NOMO-1 treated with dmso at 0.1 percent for 144 hours (cell line): ENCODE results near the gene PEX3.
"Not testable (repeated sequence)": the region's sequence is repeated elsewhere in the genome, so short reads cannot be mapped to it uniquely, and the experiment has no call there.

Experiments used
- DNase-seq: peaks from one replicate; lab custom pipeline; 2025; ENCODE audit not compliant: unreplicated experiment; lab: John Stamatoyannopoulos, UW

The PEX3 gene

DNA sequence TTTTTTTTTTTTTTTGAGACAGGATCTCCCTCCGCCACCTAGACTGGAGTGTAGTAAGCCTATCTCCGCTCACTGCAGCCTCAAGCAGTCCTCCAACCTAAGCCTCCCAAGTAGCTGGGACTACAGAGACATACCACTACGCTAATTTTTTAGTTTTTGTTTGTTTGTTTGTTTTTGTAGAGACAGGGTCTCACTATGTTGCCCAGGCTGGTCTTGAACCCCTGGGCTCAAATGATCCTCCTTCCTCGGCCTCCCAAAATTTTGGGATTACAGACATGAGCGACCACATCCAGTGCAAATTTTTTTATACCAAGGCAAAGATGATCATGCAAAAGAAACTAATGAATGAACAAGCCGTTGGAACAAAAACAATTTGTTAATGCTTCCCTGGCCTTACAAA lies 55.6 kb downstream of the PEX3 start:
- no peak for DNase-seq

DNA sequence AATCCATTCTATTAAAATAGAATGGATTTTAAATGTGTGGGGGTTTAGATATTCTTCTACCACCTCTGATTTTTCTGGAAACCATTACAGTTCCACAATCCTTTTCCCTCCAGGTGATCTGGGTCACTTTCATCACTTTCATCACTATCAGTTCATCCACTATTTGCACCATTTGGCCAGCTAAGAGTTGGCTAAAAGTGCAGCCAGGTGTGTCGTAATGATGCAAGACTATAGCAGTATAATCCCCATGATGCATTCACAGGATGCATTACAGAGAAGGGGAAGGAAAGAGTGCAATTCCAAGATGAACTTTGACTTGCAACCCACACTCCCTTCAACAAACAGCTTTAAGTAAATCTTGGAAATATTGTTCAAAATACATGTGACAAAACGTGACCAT lies 56.0 kb downstream of the PEX3 start:
- DNase-seq, result no peak

DNA sequence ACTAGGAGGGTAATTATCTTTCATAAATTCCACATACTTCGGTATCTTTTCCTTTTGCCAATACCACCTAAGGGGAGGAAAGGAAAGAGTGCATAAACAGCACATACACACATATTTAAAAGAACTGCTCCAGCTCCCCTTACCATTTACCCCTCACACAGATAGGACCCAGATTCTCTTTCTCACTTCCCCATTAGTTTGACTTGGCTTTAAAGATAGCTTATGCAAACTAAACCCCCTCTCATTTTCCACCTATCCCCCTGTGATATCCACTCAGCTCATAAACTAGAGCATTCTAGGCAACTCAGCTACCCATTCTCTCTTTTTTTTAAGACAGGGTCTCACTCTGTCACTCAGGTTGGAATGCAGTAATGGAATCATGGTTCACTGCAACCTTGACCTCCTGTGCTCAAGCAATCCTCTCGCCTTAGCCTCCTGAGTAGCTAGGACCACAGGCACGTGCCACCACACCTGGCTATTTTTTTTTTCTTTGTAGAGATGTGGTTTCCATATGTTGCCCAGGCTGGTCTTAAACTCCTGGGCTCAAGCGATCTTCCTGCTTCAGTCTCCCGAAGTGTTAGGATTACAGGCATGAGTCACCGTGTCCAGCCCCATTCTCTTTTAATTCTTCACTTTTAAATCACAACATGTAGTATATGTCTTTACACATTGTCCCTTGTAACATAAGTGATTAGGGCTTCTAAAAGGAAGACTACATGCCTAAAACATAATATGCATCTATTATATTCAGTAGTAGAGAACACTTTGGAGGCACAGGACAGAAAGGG lies 56.9 kb downstream of the PEX3 start:
- DNase-seq, result no peak

DNA sequence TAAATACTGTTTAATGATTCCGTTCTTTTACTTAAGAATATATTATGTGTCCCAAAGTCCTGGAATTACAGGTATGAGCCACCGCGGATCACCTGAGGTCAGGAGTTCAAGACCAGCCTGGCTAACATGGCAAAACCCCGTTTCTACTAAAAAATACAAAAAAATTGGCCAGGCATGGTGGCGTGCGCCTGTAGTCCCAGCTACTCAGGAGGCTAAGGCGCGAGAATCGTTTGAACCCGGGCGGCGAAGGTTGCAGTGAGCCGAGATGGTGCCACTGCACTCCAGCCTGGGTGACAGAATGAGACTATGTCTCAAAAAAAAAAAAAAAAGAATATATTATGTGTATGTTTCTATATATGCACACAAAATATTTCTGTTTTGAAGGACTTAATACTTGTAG lies 59.7 kb downstream of the PEX3 start:
- DNase-seq, result not testable (repeated sequence)

DNA sequence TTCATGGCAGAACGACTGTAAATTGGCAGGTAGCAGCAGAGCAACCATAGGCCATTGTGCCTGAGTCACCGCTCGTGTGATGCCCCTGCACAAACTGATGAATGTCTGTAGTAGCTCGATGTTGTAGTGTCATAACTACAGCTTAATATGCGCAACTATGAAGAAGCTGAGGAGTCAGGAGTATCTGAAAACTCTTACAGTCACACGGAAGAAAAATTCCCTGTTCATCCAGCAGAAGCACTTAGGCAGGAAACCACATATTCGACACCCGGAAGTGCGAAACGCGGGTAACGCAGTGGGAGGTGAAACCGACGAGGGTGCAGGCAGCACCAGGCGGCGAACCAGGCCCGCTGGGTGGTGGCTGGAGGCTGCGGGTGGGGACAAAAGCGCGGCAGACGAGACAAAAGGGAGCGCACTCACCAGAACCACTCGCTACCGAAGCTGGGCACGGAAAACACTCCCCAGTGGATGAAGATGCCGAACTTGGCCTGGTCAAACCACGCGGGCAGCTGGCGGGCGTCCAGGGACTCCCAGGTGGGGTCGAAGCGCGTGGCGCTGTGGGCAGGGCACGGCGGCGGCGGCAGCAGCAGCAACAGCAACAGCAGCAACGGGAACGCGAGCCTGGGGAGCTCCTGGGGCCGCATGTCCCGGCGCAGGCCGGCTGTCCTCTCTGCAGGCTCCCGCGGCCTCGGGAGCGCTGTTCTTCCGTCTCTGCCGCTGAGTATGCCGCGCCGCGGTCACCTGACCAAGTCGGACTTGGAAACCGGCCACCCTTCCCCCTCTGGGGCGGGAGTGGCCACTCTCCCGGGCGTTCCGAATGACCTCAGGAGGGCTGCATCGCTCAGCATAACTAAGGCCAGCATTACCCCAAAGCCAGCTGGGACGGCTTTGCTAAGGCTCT lies 60.6 kb downstream of the PEX3 start, which contains the start of gene FUCA2:
Gene FUCA2, minus strand, starts transcription at position 730 of the 901 bp plus-strand sequence. Its CDS starts 86 bp downstream, at position 644.
- DNase-seq, result peak; percentile 53

DNA sequence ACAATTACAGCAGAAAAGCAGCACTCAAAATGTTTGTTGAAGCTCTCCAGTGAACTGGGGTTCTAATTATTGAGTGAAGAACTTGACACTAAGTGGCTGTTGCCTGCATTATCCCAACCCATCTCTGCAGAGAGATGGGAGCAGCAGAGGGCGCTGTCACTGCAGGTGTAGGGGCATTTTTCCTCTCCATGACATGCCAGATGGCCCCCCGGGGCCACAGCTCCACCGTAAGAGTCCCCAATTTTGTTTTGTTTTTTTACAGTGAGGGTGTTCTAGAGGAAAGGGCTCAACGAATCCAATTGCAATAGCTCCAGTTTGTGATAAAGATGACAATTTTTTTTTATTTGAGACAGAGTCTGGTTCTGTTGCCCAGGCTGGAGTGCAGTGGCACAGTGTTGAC lies 62.8 kb downstream of the PEX3 start:
- peak; percentile 6 for DNase-seq

DNA sequence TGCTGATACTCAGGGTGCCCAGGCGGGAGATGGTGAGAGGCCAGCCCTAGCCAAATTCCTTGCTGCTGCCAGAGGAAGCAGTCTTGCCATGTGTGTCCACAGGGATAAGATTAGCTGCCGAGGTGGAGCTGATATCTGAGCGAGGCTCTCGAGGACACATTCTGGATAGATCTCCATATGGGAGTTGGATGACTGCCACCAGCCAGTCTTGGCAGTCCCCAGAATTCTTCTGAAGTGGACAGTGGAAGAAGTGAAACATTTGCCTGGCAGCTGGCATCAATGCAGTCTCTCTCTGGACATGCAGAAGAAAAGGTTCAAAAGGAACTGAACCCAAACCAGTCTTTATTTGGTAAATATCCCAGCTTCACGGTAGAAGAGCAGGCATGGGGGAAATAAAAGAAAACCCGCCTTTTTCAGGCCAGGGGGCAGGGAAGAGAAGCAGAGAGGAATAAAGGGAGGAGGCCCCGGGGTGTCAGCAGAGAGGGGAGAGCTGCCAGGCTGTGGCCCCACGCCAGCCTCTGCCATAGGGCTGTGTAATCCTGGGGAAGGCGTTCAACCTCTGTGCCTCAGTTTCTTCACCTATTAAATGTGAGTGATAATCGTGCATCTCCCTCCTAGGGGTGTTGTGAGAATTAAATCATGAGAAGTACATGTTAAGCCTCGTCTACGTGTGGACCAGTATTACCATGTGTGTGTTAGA lies 64.6 kb downstream of the PEX3 start:
- no peak for DNase-seq

DNA sequence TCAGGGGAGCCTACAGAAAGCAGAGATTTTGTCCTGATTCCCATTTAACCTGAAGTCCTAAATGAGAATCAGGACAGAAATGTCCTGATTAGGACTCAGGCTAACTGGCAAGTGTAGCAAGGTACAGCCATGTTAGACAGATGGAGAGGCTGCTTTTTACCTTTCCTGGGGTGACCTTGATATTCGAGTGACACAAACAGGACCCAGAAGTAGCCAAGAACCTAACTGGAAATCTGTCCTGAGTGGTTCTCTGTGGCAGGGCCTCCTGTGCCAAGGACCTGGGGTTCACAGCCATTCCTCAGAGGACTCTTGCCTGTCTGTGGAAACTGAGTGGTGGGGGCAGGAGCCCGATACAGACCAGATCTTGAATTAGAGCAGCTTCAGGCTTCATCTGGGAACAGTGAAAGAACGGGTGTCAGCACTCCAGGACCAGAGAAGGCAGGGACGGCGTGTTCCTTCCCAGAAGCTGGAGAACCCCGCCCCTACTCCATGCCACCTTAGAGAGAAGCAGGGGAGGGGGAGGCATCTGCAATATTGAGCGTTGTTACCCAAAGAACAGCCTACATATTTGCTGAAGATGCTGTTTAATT lies 65.3 kb downstream of the PEX3 start:
- DNase-seq, result no peak

DNA sequence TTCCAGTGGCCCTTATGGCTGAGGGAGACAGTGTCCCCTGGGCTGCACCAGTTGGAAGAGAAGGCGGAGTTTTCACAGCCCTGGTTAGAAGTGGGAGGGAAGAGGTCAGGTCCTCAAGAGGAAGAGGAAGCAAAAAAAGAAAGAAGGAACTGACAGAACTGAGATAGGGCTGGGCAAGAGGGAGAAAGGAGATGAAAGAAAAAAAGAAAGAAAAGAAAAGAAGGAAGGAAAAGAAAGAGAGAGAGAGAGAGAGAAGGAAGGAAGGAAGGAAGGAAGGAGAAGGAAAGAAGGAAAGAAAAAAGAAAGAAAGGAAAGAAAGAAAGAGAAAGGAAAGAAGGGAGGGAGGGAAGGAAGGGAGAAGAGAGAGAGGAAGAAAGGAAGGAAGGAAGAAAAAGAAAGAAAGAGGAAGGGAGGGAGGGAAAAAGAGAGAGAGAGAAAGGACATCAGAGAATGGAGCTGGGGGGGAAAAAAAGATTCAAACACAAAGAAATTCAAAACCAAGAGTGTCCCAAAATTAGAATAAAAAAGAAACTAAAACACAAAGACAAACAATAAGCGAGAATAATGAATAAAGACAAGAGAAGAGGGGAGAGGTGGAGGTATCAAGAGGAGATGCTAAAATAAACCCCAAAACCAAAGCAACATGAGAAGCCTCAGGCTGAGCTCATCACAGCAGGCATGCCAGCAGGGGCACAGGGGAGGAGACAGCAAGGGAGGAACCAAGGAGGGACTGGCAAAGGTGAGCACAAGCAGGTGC lies 66.3 kb downstream of the PEX3 start:
- DNase-seq, result peak; percentile 68

DNA sequence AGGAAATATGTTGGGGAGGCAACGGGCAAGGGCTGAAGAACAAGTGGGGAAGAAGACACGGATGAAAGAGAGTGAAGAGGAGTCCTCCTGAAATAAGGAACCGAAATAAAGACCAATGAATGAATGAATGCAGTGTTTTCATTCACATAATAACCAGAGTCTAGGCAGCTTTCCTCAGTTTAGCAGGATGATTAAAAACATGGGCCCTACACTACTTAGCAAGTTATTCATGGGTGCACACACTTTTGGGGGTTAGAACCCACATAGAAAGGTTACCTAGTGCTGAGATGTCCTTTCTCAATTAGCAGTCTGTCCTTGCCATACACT lies 66.8 kb downstream of the PEX3 start:
- DNase-seq, result no peak

DNA sequence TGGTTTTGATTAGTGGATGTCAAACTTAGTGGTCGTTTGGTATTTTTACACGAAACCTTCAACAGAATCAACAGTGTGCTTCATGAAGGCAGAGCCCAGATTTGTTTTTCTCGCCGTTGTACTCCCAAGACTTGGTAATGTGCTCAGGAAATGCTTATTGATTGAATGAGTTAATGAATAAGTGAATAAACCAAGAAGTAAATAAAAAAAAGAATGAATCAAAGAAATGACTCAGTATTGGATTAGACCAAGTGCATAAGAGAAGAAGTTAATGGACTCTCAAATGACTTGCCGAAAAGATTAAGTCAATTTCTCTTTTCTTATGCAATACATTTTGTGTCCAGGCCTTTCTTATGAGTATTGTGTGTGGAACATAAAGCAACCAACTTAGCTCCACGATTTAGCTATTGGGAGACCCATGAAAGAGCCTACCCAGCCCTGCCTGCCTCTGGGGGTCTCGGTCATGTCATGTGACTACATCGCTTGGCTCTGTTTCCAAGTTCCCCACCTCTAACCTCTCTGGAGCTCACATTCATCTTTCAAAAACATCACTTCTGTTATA lies 71.5 kb downstream of the PEX3 start:
- no peak for DNase-seq

DNA sequence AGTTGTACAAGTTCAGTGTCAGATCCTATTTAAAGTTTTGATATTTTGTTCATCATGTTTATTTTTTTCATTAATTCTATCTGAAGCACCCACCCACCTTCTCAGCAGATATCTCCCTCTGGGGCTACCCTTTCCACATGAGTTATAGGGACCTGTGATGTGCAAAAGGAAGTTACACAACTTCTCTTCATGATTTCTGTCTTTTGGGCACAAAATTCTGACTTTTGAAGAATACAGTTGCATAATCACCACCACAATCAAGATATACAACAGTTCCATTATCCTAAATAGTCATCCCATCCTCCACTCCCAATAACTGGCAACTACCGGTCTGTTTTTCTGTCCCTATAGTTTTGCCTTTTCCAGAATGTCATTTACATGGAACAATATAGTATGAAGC lies 74.8 kb downstream of the PEX3 start:
- DNase-seq, result no peak

DNA sequence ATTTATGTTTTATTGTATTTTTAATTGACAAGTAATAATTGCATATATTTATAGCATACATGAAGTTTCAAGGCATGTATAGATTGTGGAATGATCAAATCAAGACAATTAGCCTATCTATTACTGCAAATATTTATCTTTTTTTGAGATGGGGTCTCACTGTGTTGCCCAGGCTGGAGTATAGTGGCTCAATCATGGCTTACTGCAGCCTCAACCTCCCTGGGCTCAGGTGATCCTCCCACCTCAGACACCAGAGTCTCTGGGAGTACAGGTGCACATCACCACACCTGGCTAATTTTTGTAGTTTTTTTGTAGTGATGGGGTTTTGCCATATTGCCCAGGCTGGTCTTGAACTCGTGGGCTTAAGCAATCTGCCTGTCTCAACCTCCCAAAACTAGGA lies 77.1 kb downstream of the PEX3 start:
- no peak for DNase-seq

DNA sequence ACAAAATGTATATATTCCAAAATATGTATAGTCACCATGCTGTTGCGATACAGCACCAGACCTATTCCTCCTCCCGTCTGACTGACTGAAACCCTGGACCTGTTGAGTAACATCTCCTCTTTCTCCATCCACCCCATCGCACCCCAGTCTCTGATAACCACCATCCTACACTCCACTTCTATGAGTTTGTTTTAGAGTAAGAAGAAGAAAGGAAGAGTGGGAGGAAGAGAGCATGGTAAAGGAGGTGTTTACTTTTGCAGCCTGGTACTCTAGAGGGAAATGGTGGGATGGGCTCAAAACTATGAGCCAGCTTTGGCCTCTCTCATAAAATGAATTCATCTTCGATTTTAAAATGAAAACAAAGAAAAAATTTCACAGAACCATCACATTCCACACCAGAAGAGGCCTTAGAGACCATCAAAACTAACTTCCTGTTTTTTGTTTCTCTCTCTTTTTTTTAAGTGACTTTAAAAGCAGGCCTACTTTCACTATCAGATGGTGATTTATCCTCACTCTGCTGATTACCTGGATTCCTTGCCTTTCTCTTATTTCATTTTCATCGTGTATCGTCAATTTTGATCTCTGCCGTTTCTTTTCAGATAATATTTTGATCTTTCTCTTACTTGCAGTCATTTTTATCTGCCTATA lies 77.7 kb downstream of the PEX3 start:
- DNase-seq, result peak; percentile 47

DNA sequence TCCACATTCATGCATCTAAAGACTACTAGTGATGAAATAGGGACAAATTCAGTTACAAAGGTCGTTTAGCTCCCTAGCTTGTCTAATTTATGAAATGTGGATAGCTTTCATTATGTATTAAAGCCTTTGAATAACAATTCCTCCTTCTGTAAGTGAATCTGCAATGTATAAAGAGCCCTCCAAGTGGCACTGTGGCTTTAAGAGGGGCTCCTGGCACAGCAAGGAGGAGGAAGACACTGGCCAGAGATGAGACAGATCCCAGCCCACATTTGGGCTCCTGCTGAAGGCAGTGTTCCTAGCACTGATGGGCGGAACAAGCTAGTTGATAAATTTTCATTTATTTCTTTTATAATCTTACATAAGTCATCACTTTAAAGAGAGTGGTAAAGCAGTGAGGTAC lies 78.5 kb downstream of the PEX3 start:
- DNase-seq, result no peak

DNA sequence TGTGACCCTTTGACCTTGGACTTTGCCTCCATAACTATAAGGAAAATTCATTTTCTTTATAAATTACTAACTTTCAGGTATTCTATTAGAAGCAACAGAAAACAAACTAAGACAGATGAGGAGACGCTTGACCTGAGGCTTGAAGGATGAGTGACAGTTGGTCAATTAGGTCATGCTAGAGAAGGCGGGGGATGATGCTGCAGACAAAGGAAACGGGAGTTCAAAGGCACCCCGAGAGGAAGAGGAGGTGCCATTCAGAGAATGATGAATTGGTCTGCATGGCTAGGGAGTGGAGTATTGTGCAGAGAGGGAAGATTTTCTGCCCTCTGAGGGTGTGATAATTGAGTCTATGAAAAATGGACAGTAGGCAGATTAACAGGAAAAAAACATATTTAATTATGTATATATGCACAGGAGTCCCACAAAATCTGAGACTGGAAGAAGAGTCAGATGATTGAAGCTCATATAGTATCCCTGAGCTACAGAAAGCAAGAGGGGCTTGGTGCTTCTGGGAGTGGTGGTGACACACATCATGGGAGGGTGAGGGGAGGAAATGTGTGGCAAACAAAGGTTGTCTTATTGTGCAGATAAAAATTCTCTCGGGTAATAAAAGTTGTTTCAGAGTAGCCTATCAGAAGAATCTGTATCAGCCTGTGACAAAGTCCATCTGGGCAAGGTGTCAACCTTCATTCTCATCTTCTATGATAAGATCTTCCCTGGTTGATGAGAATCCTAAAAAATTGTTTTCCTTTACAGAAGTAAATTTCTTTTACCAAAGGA lies 81.3 kb downstream of the PEX3 start:
- DNase-seq, result no peak

DNA sequence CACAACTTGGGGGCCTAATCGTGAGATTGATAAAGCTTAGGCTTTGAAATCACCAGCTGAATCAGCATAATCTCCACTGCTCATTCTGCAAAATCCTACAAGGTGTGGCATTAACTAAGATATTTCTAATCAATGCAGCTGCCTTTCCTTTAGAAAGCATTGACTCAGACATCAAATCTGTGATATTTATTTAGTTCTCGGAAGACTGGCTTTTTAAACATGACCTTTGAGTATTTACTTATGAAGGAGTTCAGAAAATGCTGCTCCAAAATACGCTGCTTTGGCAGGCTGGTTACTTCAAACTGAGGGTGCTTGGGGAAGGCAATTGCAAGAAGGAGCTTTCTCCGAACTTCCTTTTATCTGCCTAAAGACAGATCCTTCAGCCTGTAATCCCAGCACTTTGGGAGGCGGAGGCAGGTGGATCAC lies 84.6 kb downstream of the PEX3 start:
- no peak for DNase-seq

DNA sequence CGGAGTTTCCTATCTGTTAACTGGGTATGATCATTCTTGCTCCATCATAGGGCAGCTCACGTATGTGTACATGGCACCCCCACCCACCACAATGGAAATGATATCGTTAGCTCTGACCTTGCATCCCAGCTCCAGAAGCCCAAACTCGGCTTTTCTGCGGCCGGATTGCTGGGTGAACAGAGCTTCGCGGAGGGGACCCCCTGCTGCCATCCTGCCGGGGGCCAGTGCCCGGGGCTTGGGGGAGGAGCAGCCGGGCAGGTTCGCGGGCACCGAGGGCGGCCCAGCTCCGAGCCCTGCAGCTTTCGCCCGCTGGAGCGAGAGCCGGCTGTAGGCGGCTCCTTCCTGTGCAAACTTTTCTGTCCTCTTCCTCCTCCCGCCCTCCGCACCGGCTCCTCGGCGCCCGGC lies 85.9 kb downstream of the PEX3 start:
- DNase-seq, result peak; percentile 61
